Prostate gland (tissue), 2 donors: ENCODE results near the gene NUDT1.

ENCODE experiments used
- CTCF ChIP-seq, 4 experiments: fragments of 200-600 bp in 2 of 4; fragments of 450-650 bp in 2 of 4; sonication (generic) in 2 of 4; IDR thresholded peaks; 1 replicate in 3 of 4; 2 replicates in 1 of 4; pipeline ENCODE4 v1.5.1; 2016 to 2019; ENCODE audit warnings: antibody characterized with exemption in 4 of 4, mild to moderate bottlenecking in 2 of 4, moderate library complexity in 2 of 4
- POLR2A ChIP-seq: fragments of 450-650 bp; IDR thresholded peaks from one replicate; pipeline ENCODE4 v1.6.1; 2016; ENCODE audit warnings: antibody characterized with exemption, mild to moderate bottlenecking
- POLR2AphosphoS5 ChIP-seq: sonication (generic); formaldehyde crosslinking; IDR thresholded peaks from one replicate; pipeline ENCODE4 v1.6.1; 2017; ENCODE audit warnings: antibody characterized with exemption

- TF ChIP-seq CTCF (IDR thresholded peaks at IDR 0.05) (no peak), POLR2A (no peak), POLR2AphosphoS5 (no peak)
These were observed 13.1 kb upstream of the NUDT1 start for GRCh38 chr7:2228921-2229320.
